ENCODE measurements around the gene TMEM44. TPM values are rescaled to one million over a fixed set of nuclear protein-coding genes. Genes with fewer than 3 reads are reported as not detected.

Gene TMEM44
- total RNA-seq, 1 donor from 2014 or later = 10.4 TPM

DNA sequence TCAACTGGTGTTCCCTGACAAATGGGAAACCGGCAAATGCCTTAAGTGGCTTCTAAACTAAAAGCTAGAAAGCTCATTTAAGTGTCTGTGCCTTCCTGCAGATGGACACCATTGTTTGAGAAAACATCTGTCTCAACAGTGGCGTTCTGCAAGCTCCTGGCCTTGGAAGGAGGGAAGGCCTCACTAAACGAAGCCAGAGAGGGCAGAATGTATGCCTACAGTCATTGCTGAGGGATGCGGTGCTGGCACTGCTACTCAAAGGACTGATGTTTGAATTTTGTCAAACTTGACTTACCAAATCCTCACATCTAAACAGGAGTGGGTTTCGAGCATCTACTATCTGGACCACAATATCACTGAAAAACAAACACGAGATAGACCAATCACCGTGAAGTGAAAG is 26.6 kb upstream of the TMEM44 start:
- Histone ChIP-seq H3F3A (ENCODE audit: low read depth) (no peaks in the 10 kb centered on the region), H3K4me2 (no peak overlapping the region), H3K79me2 (ENCODE audit: low read depth) (no peaks in the 10 kb centered on the region), H3K9ac (no peak overlapping the region), H2AFZ (replicated peaks) (no peak overlapping the region), H3K27ac (no peak overlapping the region), H3K4me1 (no peaks in the 10 kb centered on the region), H3K9me3 (ENCODE audit: low read depth) (no peaks in the 10 kb centered on the region), H4K20me1 (ENCODE audit: low read depth) (no peaks in the 10 kb centered on the region), H3K4me3 (no peak overlapping the region), H3K36me3 (peaks cover 8% of the 10 kb centered on the region), H3K27me3 (no peaks in the 10 kb centered on the region)
- DNase-seq (ENCODE audit: low spot score) = no peak
- Mint-ChIP-seq H3K27me3 (ENCODE audit: insufficient read depth, low read depth) (no peaks in the 10 kb centered on the region), H3K4me3 (no peak overlapping the region), H3K36me3 (peaks cover 19% of the 10 kb centered on the region), H3K27ac (no peak overlapping the region), H3K9me3 (no peaks in the 10 kb centered on the region), H3K4me1 (no peaks in the 10 kb centered on the region)
- TF ChIP-seq EZH2phosphoT487 (IDR thresholded peaks at IDR 0.05) = no peak
- TF ChIP-seq, protein P1, sequence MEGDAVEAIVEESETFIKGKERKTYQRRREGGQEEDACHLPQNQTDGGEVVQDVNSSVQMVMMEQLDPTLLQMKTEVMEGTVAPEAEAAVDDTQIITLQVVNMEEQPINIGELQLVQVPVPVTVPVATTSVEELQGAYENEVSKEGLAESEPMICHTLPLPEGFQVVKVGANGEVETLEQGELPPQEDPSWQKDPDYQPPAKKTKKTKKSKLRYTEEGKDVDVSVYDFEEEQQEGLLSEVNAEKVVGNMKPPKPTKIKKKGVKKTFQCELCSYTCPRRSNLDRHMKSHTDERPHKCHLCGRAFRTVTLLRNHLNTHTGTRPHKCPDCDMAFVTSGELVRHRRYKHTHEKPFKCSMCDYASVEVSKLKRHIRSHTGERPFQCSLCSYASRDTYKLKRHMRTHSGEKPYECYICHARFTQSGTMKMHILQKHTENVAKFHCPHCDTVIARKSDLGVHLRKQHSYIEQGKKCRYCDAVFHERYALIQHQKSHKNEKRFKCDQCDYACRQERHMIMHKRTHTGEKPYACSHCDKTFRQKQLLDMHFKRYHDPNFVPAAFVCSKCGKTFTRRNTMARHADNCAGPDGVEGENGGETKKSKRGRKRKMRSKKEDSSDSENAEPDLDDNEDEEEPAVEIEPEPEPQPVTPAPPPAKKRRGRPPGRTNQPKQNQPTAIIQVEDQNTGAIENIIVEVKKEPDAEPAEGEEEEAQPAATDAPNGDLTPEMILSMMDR (IDR thresholded peaks at IDR 0.05) = no peak
- TF ChIP-seq EZH2 (IDR thresholded peaks at IDR 0.05) = no peak

DNA sequence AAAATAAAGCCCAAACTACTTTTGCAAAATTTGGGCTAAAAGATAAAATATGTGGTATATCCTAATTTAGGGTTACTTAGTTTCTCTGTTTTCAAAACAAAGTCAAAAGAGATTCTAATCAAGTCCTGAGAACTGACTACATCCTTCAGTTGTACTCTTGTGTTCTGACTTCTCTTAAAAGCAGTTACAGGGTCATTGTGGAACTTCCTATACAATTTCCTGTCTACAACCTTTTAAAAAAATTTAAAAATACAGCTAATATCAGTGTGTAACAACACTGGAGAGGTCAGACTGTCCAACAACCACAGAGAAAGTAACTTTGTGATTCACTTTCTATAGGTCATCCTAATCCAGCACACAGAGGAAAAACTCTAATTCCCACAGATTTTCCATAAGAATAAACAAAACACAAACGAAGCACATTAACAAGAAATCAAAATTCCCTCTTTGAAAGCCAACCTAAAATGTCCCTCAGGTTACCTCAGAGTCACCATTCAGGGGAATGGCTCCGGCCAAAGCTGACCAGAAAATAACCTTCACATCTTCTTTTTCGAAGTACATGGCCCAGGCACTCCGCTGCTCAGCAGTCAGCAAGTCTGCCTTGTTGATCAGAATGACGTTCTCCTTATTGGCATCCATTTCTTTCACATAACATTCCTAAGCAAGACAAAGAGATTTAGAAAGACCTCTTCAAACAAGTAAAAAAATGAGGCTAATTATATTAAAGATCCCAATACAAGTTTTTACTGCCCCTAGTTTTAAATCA is 25.4 kb upstream of the TMEM44 start:
- Histone ChIP-seq H3K4me1 (no peaks in the 10 kb centered on the region), H3K9me3 (ENCODE audit: low read depth) (no peaks in the 10 kb centered on the region), H3K79me2 (ENCODE audit: low read depth) (peaks cover 3% of the 10 kb centered on the region), H3K4me2 (no peak overlapping the region), H3F3A (ENCODE audit: low read depth) (no peaks in the 10 kb centered on the region), H3K27me3 (no peaks in the 10 kb centered on the region), H3K27ac (no peak overlapping the region), H3K36me3 (peaks cover 8% of the 10 kb centered on the region), H4K20me1 (ENCODE audit: low read depth) (no peaks in the 10 kb centered on the region), H2AFZ (replicated peaks) (no peak overlapping the region), H3K4me3 (no peak overlapping the region), H3K9ac (no peak overlapping the region)
- Mint-ChIP-seq H3K27ac (no peak overlapping the region), H3K4me1 (no peaks in the 10 kb centered on the region), H3K4me3 (no peak overlapping the region), H3K9me3 (no peaks in the 10 kb centered on the region), H3K27me3 (ENCODE audit: insufficient read depth, low read depth) (no peaks in the 10 kb centered on the region), H3K36me3 (peaks cover 21% of the 10 kb centered on the region)
- TF ChIP-seq EZH2phosphoT487 (IDR thresholded peaks at IDR 0.05) = no peak
- TF ChIP-seq, protein P1 (IDR thresholded peaks at IDR 0.05) = no peak
- no peak for TF ChIP-seq EZH2 (IDR thresholded peaks at IDR 0.05)
- no peak for DNase-seq (ENCODE audit: low spot score)

DNA sequence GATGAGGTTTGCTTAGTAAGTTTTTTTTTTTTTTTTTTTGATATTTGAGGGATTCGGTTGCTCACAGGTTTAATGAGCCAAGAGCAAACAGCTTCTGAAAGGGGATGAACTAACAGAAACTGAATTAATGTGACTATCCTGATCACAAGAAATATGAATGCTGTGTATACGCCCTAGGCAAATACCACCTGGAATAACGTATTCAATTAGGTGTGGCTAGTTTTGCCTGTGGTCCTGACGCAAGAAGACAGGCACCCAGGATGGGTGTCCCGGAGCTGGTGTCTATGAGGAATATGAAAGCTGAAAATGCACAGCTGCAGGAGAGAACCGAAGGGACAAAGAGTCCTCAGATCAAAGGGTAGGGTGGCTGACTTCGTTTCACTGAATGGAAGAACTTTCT is 24.2 kb upstream of the TMEM44 start:
- Mint-ChIP-seq H3K4me1 (no peaks in the 10 kb centered on the region), H3K27ac (no peak overlapping the region), H3K9me3 (no peaks in the 10 kb centered on the region), H3K4me3 (no peak overlapping the region), H3K27me3 (ENCODE audit: insufficient read depth, low read depth) (no peaks in the 10 kb centered on the region), H3K36me3 (peaks cover 30% of the 10 kb centered on the region)
- Histone ChIP-seq H3K27ac (no peak overlapping the region), H3K4me1 (no peaks in the 10 kb centered on the region), H3F3A (ENCODE audit: low read depth) (no peaks in the 10 kb centered on the region), H3K79me2 (ENCODE audit: low read depth) (peaks cover 3% of the 10 kb centered on the region), H2AFZ (replicated peaks) (no peak overlapping the region), H3K9ac (no peak overlapping the region), H4K20me1 (ENCODE audit: low read depth) (no peaks in the 10 kb centered on the region), H3K4me3 (no peak overlapping the region), H3K9me3 (ENCODE audit: low read depth) (no peaks in the 10 kb centered on the region), H3K27me3 (no peaks in the 10 kb centered on the region), H3K4me2 (no peak overlapping the region), H3K36me3 (peaks cover 8% of the 10 kb centered on the region)
- no peak for TF ChIP-seq EZH2phosphoT487 (IDR thresholded peaks at IDR 0.05)
- TF ChIP-seq, protein P1 (IDR thresholded peaks at IDR 0.05) = no peak
- no peak for TF ChIP-seq EZH2 (IDR thresholded peaks at IDR 0.05)
- DNase-seq (ENCODE audit: low spot score) = no peak
